ENCODE results near the gene SYT13. TPM values are rescaled to one million over a fixed set of nuclear protein-coding genes. Genes with fewer than 3 reads are reported as not detected.

SYT13 gene
- polyA plus RNA-seq, 3 donors, result 0.33 to 2.5 TPM; not detected in 1

GRCh38 chr11:45285250-45285828, 802 bp downstream of the SYT13 start:
- WGBS, 3 donors, result 18 to 21% (median 20%) methylated on average over 13 of the region's 13 CpGs
- no peak overlapping the region for H3K27ac ChIP-seq (ENCODE audit: low read depth, low read length)

DNA sequence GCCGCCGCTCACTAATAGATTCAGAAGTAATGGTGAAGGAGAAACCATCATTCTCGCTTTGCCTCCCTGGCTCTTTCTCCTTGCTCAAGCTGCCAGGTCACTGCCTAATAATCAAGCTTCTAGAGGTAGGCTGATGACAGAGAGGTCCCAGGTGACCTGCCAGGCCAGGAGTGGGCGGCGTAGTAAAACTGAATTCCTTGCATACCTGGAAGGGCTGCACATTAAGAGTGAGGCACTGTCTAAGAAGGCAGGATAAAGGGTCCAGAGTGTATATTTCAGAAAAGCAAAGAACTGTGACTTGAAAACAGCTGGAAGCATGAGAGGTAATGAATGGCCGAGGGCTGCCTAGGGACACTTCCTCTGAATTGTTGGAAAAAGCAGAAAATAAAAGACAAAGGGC, 4.1 kb downstream of the SYT13 start:
- 78 to 88% (median 87%) methylated on average over 6 of the region's 6 CpGs for WGBS, 3 donors

DNA sequence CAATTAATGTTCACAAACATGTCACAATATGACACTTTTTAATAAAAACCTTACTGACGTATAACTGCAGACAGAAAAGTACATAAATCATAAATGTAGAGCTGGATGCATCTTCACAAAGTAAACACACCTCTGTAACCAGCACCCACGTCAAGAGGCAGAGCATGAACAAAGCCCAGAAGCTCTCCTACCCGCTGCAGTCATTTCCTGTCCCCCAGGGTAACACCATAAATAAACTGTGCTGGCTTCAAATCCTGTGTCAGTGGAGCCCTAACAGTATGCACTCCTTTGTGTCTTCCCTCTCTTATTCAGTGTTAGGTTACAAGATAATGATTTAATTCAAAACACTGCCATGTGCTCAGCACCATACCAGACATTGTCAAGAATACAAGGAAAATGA, 5.7 kb downstream of the SYT13 start:
- H3K27ac ChIP-seq (ENCODE audit: low read depth, low read length), result no peak overlapping the region
- WGBS, 3 donors, result 43 to 76% (median 52%) methylated on average over 3 of the region's 3 CpGs

More for the DNA sequence above, 4.1 kb downstream of the SYT13 start:
- H3K27ac ChIP-seq (ENCODE audit: low read depth, low read length), result no peak overlapping the region

GRCh38 chr11:45279645-45280044, 6.5 kb downstream of the SYT13 start:
- 87 to 98% (median 97%) methylated on average over 2 of the region's 2 CpGs for WGBS, 3 donors
- no peak overlapping the region for H3K27ac ChIP-seq (ENCODE audit: low read depth, low read length)

DNA sequence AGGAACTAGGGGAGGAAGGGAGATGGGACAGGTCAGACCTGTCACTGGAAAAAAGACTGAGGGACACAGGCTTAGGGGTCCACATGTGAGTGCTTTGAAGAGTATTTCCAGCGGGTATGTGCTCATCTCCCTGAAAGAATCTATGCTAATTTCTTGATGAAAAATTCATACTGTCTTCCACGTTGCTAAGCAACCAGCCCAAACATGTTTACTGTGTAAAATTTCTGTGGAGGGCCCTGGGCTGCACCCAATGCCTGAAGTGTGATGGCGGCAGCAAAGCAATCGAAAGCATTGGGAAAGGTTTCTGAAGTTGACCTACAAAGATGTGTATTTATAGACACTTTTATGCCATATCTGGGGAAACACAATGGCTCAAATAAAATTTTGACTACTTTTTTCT, 7.4 kb downstream of the SYT13 start:
- WGBS, 3 donors, result 83 to 84% (median 83%) methylated on average over 4 of the region's 4 CpGs
- no peak overlapping the region for H3K27ac ChIP-seq (ENCODE audit: low read depth, low read length)

- no peak overlapping the region for H3K27ac ChIP-seq (ENCODE audit: low read depth, low read length)
- WGBS, 3 donors, result 58 to 81% (median 68%) methylated on average over 4 of the region's 4 CpGs
Observed at GRCh38 chr11:45275828-45276227, 10.3 kb downstream of the SYT13 start.

GRCh38 chr11:45274206-45274605, 11.9 kb downstream of the SYT13 start:
- H3K27ac ChIP-seq (ENCODE audit: low read depth, low read length), result no peak overlapping the region
- WGBS, 3 donors, result 65 to 83% (median 81%) methylated on average over 4 of the region's 4 CpGs

DNA sequence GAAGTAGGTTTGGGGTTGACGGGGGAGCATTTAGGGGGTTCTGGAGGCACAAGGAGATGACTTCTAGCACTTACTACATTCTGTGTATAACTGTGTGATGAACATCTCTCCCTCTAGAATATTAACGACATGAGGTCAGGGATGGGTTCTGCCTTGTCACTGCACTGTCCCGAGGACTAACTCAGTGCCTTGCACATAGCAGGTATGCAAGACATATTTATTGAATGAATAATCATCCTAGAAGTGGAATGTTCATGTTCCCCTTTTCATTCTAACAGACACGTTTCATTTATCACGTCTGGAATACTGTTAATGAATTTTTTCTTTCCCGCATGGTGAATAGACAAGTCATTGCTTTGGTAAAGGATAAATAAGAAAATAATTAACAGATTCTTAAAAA, 12.6 kb downstream of the SYT13 start:
- no peak overlapping the region for H3K27ac ChIP-seq (ENCODE audit: low read depth, low read length)
- WGBS, 3 donors, result 73 to 78% (median 75%) methylated on average over 6 of the region's 6 CpGs

DNA sequence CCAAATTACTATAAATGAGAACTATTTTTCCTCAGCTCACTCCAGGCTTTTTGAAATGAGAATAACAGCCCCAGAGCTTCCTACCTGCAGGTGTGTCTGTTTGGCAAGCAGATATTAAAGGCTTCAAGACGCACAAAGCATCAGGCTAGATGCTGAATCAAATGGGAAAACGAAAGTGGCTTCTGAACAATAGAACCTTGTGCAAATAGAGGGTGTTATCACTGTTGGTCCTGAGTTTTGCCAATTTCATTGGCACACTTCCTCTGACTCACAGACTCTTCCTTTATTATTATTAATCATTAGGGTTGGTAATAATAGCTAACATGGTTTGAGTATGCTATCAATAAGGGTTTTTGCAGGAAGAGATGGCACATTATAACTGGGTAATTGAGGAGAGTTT, 13.4 kb downstream of the SYT13 start:
- H3K27ac ChIP-seq (ENCODE audit: low read depth, low read length), result no peak overlapping the region
- 34 to 72% (median 65%) methylated on average over 2 of the region's 2 CpGs for WGBS, 3 donors

GRCh38 chr11:45270946-45271716, 15.0 kb downstream of the SYT13 start:
- 62 to 77% (median 75%) methylated on average over 4 of the region's 4 CpGs for WGBS, 3 donors
- no peak overlapping the region for H3K27ac ChIP-seq (ENCODE audit: low read depth, low read length)

GRCh38 chr11:45269678-45270077, 16.5 kb downstream of the SYT13 start:
- no peak overlapping the region for H3K27ac ChIP-seq (ENCODE audit: low read depth, low read length)

GRCh38 chr11:45267652-45268299, 18.4 kb downstream of the SYT13 start:
- 58 to 80% (median 76%) methylated on average over 13 of the region's 13 CpGs for WGBS, 3 donors

GRCh38 chr11:45267052-45267451, 19.1 kb downstream of the SYT13 start:
- no peak overlapping the region for H3K27ac ChIP-seq (ENCODE audit: low read depth, low read length)
- 57 to 70% (median 62%) methylated on average over 14 of the region's 14 CpGs for WGBS, 3 donors

More at GRCh38 chr11:45267652-45268299, 18.4 kb downstream of the SYT13 start:
- no peak overlapping the region for H3K27ac ChIP-seq (ENCODE audit: low read depth, low read length)

DNA sequence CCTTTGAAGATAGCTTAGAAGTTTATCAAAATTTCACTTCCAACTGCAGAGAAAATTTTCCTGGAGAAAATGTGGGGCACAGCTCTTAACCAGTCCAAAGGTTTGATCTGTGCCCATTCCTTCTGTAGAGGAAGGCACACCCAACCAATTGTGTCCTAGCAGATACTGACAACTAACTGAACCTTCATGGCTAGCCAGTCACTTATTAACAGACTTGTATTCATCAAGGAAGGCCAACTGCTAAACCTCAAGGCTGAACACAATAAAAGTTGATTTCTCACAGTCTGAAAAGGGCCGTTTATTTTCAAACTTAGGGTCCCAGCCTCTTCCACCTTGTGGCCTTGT, 19.5 kb downstream of the SYT13 start:
- H3K27ac ChIP-seq (ENCODE audit: low read depth, low read length), result no peak overlapping the region
- 42 to 100% (median 82%) methylated on average over 1 of the region's 1 CpG for WGBS, 3 donors

DNA sequence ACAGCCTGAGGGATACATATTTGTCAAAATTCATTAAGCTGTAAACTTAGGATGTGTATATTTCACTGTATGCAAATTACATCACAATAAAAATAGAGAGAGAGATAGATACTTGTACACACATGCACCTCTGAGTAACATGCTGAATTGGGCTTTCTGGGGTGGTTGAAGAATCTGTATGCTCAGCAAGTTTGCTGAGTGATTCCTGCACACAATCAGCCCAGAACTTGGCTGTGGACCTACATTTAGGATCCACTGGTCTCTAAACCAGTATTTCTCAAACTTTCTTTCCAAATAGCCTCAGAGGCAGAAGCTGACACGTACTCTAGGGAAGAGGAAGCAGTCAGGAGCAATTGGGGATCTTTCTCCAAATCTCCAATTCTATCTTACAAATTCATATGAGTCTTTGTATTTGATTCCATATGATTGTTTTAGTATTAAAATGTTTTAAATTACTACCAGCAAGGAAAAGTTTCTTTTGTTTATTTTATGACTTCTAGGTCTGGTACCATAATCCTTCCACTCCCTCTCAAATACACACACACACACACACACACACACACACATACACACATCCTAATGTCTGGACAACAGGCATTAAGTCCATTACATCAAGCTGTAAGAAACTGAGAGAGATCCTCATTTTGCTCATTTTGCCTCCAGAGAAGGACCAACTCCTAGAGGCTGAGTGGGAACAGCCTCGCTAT, 20.0 kb downstream of the SYT13 start:
- H3K27ac ChIP-seq (ENCODE audit: low read depth, low read length), result no peak overlapping the region
- 72 to 80% (median 74%) methylated on average over 2 of the region's 2 CpGs for WGBS, 3 donors

- H3K27ac ChIP-seq (ENCODE audit: low read depth, low read length), result no peak overlapping the region
- 58 to 70% (median 69%) methylated on average over 11 of the region's 11 CpGs for WGBS, 3 donors
Observed at GRCh38 chr11:45264839-45265515, 21.2 kb downstream of the SYT13 start.

- 87 to 95% (median 94%) methylated on average over 3 of the region's 3 CpGs for WGBS, 3 donors
- no peak overlapping the region for H3K27ac ChIP-seq (ENCODE audit: low read depth, low read length)
Observed at GRCh38 chr11:45263773-45264172, 22.4 kb downstream of the SYT13 start.

DNA sequence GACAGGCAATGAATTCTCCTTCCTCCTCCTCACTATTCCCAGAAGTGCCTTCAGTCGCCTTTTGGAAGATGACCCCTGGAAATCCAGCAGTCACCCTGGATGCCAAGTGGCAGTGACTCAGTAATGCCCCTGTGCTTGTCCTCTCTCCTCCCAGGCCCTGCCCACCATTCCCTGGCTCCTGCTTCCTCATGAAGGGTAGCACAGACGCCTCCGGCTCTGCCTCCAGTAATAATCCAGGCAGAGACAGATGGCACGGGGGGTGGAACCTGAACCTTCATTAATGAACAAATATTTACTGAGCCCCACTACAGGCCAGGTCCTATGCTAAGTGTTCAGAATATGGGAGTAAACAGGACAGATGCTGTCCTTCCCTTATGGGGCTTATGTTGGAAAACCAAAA, 23.2 kb downstream of the SYT13 start:
- WGBS, 3 donors, result 42 to 75% (median 70%) methylated on average over 4 of the region's 4 CpGs
- no peak overlapping the region for H3K27ac ChIP-seq (ENCODE audit: low read depth, low read length)

GRCh38 chr11:45260071-45260470, 26.1 kb downstream of the SYT13 start:
- no peak overlapping the region for H3K27ac ChIP-seq (ENCODE audit: low read depth, low read length)

All from adipose tissue (tissue), 3 donors.